Activated CD8-positive, alpha-beta memory T cell treated with anti-CD3 and anti-CD28 coated beads for 4 hours (primary cell): ENCODE results near the gene RNF4.
"Not testable (repeated sequence)": the region's sequence is repeated elsewhere in the genome, so short reads cannot be mapped to it uniquely, and the experiment has no call there.

Experiments
- DNase-seq, 2 donors: peaks; one replicate each; pipeline ENCODE4 v3.0.0-alpha.2; 2020; ENCODE audit warnings: low read depth in 2 of 2

Gene RNF4

GRCh38 chr4:2486981-2487380 is 18.1 kb downstream of the RNF4 start:
- no peak for DNase-seq

DNA sequence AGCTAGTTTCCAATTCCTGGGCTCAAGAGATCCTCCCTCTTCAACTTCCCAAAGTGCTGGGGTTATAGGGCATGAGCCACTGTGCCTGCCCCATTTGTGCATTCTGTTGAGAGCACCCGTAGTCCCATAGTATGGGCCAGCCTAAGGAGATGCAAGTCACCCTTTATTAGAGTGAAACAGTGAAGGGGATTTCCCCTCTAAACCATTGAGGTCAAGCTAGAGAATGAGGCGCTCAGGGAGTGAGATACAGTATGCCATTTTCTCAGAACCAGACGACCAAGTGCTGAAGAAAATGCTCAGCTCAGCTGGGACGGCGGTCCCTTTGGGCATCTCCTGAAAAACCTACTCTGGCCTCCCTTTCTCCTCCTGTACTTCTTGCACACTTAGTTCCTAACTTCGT is 18.7 kb downstream of the RNF4 start:
- no peak for DNase-seq

DNA sequence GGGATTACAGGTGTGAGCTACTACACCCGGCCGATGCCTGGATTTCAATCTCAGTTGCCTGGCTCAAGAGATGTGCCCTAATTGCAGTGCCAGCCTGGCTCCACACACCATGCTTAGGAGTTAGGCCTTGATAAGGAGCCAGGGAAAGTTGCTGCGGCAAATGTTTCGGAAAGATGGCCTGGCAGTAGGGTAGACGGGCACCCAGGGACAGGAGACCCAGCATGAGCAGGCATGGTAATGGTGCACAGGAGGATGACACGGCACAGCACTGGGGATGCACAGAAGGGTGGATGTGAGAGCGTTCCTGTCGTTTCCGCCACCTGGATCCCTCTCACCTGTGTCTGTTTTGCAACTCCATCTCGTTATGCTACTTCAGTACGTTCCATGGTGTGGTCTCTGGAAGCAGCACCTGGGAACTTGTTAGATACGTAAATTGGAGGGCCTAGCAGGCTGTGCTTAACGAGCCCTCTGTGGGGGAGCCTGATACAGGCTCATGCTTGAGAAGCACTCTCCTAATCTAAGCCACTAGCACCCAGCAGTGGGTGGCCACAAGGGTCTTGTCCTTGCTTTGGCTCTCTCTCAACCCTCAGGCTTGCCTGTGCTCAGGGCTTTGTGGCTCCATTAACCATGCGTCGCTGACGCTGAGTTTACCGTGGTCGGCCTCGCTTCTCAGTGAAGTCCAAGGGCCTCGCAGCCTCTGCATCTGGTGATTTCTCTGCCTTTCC is 20.3 kb downstream of the RNF4 start:
- DNase-seq: no peak

DNA sequence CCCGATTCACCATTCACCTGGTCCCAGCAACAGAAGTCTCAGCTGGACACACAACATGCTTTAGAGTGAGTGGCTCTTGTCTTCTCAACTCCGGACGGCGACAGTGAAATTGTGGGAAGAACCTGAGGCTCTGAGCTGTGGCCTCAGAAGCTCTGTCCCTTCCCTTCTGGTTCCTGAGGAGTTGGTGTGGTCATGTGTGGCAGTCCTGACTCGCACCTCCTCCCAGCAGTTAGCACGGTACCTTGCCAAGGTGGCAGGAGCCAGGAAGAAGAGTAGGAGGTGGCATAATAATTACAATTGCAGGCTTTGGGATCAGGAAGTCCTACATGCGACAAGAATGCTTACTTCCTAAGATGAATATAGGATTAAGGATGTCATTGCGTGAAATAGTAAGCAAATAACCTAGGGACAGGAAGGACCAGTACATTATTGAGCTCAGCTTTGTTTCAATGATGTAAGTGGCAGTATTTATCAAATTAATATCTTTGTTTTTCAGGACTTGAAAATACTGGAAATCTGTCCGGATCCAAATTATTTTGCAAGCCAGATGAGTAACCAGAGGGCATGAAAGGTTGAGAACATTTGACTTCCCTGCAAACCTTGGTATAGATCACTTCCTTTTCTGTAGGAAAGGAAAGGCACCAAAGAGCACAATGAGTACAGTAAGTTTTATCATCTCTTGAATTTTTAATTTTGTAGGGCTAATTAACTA is 21.1 kb downstream of the RNF4 start:
- no peak for DNase-seq

GRCh38 chr4:2492970-2493369 is 24.1 kb downstream of the RNF4 start:
- no peak for DNase-seq

DNA sequence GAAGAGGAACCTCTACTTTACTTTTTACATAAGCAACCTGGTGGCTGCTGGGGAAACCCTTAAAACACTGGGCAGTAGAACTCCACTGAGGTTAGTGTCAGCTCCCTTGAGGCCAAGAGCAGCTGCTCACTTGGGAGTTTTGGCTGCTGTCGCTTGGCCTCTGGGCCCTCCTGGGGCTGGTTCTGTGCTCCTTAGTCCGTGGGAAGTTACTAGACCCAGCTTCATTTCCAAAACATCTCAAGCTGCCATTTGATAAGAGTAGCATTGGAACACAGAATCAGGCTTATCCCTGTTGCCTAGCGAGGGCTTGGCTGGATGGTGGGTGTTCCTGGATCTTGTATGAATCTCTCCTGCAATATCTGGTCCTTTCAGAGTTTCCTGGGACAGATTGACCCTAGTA is 26.1 kb downstream of the RNF4 start:
- no peak for DNase-seq

- no peak for DNase-seq
Observed at GRCh38 chr4:2497324-2497723, 28.4 kb downstream of the RNF4 start.

GRCh38 chr4:2497931-2498330 is 29.0 kb downstream of the RNF4 start:
- DNase-seq: no peak

- no peak for DNase-seq
Observed at GRCh38 chr4:2500547-2500946, 31.6 kb downstream of the RNF4 start.

DNA sequence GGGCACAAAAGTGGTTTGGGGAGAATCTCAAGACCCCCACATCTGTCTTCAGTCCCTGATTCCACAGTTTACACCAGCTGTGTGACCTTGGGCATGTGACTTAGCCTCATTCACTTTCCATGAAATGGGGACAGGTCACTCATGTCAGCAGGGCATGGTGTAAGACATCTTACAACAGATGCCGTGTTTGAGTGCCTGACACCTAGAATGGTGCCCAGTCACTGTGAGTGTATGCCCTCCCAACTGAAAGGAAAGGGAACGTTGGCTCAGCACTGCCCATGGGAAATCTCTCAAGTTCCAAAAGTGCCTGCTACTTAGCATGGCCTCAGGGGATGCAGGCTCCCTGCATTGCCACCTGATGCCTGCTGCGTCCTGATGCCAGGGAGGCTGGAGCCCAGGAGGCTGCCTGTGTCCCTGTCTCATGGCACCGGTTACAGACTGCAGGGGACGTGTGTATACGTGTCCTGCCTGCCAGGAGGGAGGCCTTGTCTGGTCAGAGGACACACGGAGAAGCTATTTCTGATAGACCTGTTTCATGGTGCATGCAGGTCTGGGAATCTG is 32.2 kb downstream of the RNF4 start:
- DNase-seq: no peak

GRCh38 chr4:2503809-2504208 is 34.9 kb downstream of the RNF4 start:
- DNase-seq: no peak

GRCh38 chr4:2507259-2507658 is 38.4 kb downstream of the RNF4 start:
- no peak for DNase-seq

DNA sequence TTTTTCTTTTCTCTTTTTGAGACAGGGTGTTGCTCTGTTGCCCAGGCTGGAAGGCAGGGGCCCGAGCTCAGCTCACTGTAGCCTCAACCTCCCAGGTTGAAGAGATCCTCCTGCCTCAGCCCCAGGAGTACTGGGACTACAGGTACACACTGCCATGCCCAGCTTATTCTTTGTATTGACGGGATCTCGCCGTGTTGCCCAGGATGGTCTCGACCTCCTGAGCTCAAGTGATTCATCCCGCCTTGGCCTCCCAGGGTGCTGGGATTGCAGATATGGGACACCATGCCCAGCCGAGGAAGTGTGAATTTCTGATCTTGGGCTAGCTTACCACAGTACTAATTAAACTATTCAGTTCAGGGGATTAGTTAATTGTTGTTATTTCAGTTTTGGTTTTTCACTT is 38.9 kb downstream of the RNF4 start:
- DNase-seq: no peak

DNA sequence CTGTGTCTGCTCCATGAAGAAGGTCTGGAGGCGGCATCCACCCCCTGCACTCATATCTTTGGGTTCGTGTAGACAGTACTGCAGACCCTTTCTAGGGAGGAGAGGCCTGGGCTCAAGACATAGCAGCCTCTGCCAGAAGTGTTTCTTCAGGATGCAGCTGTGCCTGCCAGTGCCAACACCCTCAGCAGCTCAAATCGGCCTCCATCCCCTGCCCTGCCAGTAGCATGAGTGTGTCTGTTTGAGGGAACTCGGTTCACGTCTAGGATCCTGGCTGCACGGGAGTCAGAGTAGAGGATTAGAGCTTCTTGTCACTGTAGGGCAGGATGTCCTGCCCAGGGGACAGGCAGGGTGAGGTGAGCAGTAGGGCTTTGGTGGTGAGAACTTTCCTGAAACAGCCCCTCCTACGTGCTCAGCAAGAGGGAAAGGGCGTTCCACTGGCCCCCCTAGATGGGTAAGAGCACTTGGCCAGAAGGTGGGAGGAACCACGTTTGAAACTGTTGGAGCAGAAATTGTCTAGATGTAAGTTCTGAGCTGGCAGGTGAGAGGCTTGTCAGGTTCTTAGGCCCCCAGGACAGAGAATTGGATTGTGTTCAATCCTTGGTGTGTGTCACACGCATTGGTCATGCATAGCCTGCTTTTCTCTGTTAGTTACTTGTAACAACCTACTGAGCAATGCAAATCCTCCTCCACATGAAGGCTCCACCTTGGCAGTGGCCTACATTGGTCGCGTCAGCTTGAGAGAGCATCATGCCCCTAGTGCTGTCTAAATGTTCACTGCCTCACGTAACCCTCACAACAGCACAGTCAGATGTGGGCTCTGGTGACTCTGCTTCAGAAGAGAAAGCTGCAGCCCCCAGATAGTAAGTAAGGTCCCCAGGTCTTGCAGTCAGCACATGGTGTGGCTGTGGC is 41.7 kb downstream of the RNF4 start:
- DNase-seq: no peak

DNA sequence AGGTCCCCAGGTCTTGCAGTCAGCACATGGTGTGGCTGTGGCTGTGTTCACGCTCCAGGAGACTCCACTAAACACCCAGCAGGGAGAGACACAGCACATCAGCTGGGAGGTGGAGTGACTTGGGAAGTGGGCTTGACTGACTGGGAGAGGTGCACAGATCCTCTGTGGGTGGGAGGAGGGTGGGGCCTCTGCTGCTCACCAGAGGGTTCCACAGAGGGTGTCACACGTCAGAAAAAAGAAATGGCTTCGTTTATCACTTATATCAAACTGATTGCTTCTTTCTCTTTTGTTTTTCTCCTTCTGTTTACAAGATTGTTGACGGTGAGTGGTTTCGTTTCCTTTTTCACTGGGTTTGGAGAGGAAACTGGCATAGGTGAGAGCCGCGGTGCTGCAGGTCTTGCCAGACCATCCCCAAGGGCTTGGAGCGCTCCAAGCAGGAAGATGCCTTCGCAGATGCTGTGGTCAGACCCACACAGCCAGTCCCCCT is 42.8 kb downstream of the RNF4 start:
- no peak for DNase-seq

DNA sequence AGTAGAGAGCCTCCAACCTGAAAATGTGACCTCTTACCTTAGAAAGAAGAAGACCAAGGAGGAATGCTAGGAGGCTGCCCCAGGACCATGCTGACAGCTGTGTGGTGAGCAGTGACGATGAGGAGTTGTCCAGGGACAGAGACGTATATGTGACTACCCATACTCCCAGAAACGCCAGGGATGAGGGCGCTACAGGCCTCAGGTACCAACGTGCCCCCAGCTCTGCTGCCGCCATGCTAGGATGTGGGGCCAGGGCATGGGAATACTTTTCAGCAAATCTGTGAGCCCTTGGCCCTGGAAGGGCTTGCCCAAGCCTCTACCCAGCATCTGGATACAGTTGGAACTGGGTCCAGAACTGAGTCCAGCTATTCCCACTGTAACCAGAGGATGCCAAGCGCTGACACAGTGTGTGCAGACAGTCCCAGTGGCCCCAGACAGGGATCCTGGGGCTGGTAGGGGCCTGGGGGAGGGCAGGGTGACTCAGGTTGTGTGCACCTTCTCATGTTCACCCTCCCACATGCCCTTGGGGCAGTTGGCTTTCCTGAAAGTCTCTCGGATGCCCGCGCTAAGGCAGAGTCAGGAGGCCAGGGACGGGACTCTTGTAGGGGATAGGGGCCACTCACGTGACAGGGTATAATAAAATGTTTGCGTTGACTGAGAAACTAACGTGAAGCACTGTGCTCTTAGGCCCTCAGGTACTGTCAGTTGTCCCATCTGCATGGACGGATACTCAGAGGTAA is 43.7 kb downstream of the RNF4 start:
- no peak for DNase-seq

- DNase-seq: not testable (repeated sequence)
Observed at GRCh38 chr4:2514193-2514592, 45.3 kb downstream of the RNF4 start.

DNA sequence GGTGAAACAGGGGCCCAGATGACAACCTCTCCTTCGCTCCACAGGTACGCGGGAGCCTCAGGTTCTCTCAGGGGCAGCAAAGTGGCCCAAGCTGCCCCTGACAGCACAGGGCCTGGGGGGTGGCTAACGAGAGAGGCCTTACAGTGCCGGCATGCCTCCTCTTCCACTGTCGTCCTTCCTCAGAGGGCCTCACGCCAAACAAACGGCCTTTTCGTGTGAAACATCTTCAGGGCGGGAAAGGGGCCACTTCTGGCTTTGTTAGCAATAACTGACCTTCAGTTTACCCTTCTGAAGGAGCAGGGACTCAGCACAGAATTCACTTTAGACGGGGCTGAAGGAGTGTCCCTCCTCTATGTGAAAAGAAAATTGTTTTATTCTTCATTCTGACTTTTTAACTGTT is 46.0 kb downstream of the RNF4 start:
- DNase-seq: not testable (repeated sequence)

DNA sequence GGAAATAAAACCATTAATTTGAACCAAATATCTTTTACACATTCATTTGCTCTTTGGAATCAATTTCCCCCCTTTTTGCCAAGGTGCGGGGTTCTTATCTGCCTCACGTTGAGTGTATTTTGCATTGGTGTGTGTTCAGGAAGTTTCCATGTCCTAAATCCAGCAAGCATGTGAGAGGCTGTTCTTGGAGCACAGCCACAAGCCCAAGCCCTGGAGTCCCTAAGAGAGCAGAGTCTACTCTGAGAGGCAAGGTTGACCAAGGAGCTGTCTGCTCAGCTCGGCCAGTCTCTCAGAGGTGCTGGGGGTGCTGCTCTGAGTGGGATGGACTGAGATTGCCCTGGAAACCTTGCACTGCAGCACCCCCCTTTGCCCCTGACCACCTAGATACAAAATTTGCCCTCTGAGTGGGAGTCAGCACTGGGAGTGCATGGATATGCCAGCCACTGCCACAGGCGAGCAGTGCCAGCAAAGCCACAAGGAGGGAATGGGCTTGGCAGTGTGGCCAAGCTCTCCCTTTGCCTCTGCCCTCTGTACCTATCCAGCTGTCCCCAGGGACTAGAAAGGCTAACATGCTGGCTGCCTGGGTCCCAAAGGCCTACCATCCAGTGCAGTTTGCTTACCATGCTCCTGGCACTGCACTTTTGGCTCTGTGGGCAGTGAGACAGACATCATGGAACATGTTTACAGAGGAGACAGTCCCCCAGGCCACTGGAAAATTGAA is 47.1 kb downstream of the RNF4 start:
- no peak for DNase-seq

GRCh38 chr4:2516635-2517034 is 47.7 kb downstream of the RNF4 start:
- DNase-seq: no peak

DNA sequence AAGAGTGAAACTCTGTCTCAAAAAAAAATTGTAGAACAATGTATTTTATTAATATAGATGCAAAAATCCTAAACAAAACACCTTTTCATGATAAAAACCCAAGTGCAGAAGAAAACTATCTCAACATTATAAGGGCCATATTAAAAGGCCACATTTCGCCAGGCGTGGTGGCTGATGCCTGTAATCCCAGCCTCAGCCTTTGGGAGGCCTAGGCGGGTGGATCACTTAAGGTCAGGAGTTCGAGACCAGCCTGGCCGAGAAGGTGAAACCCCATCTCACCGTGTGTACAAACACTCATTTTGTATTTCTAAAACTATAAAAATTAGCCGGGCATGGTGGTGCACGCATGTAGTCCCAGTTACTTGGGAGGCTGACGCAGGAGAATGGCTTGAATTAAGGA is 57.7 kb downstream of the RNF4 start:
- DNase-seq: no peak
